GM19035 (cell line): Measurements from ENCODE around the gene TMEM50A.
"Not testable (repeated sequence)": the region's sequence is repeated elsewhere in the genome, so short reads cannot be mapped to it uniquely, and the experiment has no call there.

Experiments
- ATAC-seq: cut with Tn5 transposase; IDR thresholded peaks from one replicate; pipeline ENCODE4 v1.9.1; 2021; ENCODE audit not compliant: unreplicated experiment

Gene TMEM50A

DNA sequence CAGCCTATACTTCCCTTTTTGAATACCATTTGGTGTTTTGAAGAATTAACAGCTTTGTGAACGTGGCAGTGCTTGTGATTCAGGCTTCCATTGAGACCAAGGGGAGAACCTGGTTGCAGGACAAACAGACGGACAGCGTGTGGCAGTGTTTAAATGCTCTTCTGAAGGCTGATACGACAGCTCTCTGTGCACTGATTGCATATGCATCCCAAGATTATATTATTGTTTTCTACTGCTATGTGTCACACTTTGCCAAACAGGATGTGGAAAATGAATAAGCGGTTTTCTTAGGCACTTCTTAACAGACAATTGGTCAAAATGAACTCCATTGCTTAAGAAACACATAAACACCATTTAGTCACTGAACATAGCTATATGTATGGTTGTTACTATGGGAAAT lies 8.2 kb upstream of the TMEM50A start:
- not testable (repeated sequence) for ATAC-seq

DNA sequence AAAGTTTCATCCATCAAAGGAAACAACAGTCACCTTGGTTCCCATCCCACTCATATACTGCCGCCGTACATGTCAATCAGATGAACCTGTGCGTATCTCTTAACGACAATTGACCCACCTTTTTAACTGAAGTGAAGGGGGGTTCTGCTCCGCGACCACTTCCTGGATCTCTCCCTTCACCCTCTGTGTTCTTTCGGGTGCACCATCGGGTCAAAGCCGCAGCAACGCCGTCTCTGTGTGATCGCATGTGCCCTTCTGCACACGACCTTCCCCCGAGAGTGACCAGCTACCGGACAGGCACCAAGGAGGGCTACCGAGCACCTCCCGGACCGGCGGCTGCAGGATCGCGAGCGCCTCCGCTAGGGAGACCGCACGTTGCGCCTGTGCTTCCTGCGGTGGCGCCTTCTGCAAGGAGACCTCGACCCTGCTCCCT lies 1.2 kb upstream of the TMEM50A start:
- not testable (repeated sequence) for ATAC-seq

DNA sequence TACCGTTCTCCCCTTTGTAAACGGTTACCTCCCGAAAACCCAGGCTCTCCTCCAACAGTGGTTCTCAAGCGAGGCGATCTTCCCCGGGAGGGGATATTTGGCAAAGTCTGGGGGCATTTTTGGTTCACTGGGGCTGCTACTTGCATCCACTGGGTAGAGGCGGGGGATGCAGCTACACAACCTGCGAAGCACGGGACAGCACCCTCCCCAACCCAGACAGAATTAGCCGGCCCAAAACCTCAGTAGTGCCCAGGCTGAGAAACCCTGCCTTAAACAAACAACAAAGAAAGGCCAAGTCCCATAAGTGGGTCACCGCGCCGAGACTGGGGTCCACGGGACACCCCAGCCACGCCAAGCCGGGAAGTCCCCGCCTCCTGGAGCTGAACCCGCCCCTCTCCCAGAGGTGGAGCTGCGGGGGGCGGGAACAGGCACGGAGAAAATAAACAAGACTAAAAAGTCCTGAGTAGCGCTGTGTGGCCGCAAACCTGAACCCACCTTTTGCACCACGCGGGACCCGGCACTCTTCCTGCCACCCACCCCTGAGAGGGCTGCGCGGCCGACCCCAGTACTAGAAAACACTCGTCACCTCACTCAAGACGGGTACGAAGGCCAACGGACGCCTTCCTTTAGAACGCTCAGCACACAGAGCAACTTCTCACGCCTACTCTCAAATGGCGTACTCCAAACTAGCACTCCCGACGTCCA lies 499 bp upstream of the TMEM50A start:
- peak; percentile 36 for ATAC-seq

DNA sequence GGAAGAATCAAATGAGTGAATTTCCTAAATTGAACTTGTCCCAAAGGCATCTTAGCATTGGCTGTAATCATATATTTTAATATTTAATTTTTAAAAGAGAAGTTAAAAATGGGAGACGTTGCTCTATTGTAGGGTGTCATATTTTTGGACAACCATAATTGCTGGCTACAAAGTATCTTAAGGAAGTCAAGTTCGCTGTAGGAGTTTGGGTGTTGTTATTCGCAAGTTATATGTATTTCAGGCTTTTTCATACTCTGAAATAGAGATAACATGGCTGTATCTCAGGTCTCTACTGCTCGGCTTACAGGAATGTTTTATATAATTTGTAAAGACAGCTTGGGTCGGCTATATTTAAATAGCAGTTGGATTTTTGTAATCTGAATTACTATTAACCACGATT lies 852 bp downstream of the TMEM50A start:
- ATAC-seq, result no peak

DNA sequence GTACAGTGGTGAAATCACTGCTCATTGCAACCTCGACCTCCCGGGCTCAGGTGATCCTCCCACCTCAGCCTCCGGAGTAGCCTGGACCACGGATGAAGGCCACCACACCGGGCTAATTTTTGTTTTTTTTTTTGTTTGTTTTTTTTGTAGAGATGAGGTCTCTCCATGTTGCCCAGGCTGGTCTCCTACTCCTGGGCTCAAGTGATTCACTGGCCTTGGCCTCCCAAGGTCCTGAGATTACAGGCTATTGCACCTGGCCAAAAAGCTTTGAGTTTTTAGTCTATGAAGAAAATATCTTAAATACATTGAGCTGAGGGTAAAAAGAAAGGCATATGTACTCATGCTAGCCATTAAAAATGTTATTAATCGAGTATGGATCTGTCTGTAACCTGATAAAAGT lies 3.6 kb downstream of the TMEM50A start:
- no peak for ATAC-seq

DNA sequence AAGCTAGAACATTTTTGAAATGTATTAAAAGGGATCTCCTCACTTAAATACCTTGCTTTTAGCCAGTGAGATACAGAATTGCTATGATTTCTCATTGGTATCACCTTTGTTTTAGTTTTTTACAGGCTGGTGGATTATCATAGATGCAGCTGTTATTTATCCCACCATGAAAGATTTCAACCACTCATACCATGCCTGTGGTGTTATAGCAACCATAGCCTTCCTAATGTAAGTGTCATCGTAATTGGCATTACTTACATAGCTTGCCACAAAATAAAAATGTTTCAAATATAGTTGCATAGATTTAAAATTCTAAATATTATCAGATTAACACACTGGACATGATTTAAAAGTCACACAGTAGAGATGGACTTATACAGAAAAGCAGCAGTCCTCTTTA lies 4.7 kb downstream of the TMEM50A start:
- no peak for ATAC-seq

DNA sequence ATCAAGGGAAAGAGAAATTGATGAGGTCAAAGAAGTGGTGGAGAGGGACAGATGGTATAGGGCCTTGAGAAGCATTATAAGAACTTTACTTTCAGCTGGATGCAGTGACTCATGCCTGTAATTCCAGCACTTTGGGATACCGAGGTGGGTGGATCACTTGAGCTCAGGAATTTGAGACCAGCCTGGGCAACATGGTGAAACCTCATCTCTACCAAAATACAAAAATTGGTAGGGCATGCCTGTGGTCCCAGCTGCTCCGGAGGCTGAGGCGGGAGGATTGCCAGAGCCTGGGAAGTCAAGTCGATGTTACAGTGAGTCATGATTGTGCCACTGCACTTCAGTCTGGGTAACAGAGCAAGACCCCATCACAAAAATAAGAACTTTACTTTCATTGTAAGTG lies 5.7 kb downstream of the TMEM50A start:
- ATAC-seq, result no peak

DNA sequence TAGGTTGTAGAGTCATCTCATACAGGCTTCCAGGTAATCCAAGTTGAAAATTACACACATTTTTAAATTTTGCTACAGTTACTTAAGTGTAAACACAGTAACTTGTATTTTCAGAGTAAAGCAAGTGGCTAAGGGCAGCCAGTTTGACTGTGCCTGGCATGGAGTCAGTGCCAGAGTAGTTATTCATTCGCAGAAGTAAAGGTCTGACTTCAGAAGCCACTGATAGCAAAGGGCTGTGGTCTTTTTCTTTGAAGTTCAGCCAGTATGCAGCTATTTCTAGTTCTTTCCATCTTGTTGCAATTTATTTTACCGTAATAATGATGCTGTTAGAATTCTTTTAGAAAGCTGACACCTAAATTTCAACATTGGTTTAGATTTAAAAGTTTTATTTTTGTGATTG lies 9.4 kb downstream of the TMEM50A start:
- no peak for ATAC-seq

DNA sequence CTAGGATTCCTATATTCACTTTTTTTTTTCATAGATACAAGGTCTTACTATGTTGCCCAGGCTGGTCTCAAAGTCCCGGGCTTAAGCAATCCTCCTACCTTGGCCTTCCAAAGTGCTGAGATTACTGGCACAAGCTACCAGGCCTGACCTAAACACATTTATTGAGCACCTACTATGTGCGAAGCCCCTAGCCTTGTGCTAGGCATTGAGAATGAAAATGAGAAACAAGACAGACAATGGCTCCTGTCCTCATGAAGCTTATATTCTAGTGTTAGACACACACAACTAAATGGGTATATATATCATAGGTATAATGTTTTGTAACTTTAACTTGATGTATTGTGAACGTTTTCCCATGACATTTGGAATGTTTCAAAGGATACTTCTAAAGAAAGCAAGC lies 11.5 kb downstream of the TMEM50A start:
- no peak for ATAC-seq

DNA sequence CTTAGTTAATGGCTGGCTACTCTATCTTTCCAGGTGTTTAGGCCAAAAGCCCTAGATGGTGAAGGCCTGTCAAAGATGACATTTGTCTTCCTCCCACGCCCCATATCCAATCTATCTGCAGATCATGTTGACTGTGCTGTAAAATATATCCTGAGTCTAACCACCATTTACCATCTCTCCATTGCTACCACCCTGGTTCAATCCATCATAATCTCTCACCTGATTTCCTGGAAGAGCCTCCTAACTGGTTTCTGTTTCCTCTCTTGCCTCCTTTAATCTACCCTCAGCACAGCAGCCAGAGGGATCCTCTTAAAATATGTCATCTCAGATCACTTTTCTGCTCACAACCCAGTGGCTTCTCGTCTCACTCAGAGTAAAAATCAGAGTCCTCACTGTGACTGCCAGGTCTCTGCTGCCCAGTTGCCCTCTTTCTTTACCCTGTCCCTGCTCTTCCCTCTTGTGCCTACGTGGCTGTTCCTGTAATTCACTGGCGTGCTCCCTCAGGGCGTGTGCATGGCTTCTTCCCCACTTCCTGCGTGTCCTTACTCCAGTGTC lies 17.8 kb downstream of the TMEM50A start:
- ATAC-seq, result no peak

DNA sequence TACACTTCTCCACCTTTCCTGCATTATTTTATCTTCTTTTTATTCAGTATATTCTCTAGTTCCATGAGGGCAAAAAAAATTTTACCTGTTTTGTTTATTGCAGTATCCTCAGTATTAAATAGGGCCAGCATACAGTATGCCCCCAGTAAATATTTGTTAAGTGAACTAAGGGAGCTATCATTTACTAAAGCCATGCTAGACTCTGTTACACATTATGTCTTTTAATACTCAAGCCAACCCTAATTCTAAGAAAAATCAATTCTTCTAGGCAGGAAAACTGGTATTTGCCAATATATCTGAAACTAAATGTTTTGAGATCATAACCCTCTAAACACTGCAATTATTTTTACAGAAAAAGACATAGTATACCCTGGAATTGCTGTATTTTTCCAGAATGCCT lies 18.3 kb downstream of the TMEM50A start:
- no peak for ATAC-seq

DNA sequence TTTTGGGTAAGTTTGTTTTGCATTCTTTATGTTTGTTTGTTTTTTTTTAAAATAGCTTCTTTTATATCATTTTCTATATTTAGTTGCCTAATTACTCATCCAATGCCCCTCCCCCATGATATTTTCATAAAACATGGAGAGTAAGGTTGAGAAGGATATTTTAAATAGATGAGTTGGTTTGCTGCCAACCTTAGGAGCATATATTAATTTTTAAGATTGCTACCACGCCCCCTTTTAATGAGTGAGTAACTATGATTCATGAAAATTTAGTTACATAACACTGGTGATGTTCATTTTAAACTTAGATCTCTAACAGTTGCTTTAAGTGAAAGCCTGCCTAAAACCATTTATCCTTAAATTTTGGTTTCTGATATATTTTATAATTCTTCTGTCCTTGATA lies 18.7 kb downstream of the TMEM50A start:
- no peak for ATAC-seq

DNA sequence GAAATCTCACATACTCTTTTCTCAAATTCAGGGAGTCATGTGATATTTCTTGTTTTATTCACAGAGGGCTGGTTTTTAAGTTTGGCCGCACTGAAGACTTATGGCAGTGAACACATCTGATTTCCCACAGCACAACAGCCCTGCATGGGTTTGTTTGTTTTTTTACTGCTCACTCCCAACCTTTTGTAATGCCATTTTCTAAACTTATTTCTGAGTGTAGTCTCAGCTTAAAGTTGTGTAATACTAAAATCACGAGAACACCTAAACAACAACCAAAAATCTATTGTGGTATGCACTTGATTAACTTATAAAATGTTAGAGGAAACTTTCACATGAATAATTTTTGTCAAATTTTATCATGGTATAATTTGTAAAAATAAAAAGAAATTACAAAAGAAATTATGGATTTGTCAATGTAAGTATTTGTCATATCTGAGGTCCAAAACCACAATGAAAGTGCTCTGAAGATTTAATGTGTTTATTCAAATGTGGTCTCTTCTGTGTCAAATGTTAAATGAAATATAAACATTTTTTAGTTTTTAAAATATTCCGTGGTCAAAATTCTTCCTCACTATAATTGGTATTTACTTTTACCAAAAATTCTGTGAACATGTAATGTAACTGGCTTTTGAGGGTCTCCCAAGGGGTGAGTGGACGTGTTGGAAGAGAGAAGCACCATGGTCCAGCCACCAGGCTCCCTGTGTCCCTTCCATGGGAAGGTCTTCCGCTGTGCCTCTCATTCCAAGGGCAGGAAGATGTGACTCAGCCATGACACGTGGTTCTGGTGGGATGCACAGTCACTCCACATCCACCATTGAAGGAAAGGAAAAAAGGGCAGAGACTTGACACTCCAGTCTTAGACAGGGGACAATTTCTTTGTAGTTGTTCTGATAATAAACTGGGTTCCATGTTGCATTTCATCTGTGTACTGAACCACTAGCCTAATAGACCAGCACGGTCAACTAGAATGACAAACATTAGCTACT lies 22.8 kb downstream of the TMEM50A start:
- no peak for ATAC-seq

DNA sequence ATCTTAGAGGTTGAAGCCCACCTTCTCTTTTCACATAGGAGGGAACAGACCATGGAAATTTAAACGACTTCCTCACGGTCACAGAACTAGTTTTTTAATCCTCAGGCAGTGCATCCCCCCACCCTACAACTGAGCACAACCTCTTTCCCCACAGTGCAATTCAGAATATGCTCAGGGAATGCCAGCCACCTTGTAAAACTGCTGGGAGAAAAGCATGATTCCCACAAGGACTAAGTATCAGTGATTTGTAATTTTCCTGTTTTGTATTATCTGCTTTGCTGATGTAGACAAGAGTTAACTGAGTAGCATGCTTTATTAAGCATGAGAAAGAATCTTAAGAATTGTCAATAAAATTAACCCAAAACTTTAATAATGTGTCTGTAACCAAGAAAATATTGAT lies 23.8 kb downstream of the TMEM50A start:
- no peak for ATAC-seq

DNA sequence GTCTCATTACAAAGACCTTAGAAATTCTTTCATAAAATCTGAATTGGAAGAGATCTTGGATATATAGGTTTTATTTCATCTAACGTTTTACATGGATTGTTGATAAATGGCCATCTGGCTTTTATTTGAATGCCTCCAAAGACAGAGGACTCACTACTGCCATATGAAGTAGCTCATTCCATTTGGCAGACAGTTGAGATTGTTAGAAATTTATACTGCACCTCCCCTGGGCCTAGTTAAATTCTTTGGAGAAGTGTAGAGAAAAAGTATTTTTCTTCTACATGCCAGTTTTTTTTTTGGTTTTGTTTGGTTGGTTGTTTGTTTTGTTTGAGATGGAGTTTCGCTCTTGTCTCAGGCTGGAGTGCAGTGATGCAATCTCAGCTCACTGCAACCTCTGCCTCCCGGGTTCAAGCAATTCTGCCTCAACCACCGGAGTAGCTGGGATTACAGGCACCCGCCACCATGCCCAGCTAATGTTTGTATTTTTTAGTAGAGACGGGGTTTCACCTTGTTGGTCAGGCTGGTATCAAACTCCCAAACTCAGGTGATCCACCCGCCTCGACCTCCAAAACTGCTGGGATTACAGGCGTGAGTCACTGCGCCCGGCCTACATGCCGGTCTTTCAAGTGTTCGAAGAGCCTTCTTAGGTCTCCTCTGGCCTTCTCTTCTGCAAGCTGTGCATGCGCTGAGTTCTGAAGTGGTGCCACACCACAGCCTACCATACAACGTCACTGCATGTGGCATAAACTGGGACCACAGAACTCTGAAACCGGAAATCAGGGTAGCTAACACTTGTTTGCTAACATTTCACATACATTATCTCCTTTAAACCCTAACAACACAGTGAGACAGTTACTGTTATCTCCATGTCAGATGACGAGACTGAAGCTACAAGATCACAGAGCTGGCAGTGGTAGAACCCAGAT lies 24.8 kb downstream of the TMEM50A start:
- ATAC-seq, result not testable (repeated sequence)

DNA sequence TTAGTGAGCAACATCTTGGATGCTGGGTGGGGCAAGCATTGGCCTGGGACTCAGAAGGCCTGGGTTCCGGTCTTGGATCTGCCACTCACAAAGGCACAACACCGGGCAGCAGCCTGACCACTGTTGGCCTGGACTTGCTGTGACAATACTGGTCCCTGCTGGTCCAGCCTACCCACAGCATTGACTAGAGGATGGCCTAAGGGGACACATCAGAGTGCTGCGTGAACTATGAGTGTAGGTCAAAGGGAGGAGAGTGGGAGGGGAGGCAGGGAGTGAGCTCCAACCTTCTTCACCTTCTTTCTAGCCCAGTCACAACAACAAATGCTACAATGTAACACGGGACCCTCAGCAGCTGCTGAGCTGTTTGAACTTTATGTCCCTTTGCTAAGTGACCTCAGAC lies 31.1 kb downstream of the TMEM50A start:
- ATAC-seq, result no peak

DNA sequence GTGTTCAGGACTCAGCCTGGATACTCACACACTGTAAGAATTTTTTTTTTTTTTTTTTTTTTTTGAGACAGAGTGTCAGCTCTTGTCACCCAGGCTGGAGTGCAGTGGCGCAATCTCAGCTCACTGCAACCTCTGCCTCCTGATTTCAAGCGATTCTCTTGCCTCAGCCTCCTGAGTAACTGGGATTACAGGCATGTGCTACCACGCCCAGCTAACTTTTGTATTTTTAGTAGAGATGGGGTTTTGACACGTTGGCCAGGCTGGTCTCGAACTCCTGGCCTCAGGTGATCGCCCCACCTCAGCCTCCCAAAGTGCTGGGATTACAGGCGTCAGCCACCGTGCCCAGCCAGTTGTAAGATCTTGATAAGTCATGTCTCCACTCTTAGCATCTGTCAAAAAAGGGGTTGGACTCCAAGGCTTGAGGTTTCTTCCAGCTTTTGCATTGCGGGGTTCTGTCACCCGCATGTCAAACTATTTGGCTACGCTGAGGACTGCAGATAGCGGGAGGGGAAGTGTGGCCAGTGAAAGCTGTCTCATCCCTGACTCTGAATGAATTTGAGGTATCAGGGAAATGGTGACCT lies 31.6 kb downstream of the TMEM50A start:
- ATAC-seq, result not testable (repeated sequence)

DNA sequence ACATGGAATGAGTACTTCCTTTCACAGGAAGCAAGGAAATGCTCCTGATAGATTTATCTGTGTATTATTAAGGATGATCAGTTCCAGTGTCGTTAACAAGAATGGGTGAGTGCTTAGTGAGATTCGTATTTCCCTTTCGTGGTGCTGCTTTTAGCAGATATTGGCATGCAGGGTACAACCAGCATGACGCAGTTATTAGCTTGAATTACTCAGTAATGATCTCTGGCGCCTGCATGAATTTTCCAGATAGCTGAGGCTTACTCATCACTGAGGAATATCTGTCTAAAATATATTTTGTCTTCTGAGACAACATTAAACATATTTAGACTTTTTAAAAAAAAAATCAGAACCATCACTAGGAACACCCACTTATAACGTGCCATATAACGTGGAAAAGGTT lies 33.6 kb downstream of the TMEM50A start:
- not testable (repeated sequence) for ATAC-seq

DNA sequence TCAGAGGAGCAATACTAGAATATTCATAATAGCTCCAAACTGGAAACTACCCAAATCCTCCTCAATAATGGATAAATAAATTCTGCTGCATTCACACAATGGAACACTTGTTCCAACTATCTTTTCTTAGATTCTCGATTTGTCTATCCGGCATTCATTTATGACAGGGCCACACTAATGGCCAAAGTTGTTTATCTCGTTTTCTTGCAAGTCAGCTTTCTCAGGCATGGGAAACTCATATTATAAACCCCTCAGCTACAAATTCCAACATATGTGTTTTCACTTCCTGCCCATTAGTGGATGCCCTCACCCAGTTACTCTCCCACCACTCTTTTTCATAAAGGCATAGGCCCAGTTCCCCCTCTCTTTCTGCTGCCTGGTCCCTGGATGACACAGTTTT lies 40.2 kb downstream of the TMEM50A start:
- not testable (repeated sequence) for ATAC-seq

DNA sequence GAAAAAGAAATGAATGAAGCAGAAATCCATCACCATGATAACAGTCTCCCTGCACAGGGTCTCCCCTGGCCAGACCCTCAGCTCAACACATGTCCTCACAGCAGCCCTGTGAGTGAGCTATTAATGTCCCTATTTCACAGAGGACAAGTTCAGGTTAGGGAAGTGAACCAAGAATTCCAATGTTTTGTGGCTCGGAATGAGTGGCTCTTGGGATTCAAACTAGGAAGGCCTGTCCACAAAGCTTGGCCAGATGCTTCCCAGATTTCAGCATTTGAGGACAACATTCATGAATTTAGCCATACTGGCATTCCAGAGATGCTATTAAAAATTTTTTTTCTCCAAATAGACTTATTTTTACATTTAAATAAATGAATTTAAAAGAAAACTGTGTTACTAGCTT lies 44.4 kb downstream of the TMEM50A start:
- not testable (repeated sequence) for ATAC-seq
